Sigmoid colon (tissue), 7 donors: ENCODE results near the gene CISD1. TPM values are rescaled to one million over a fixed set of nuclear protein-coding genes. Genes with fewer than 3 reads are reported as not detected.

Experiments used
- DNase-seq: peaks from one replicate; pipeline ENCODE4 v3.0.0-alpha.2; 2019
- H3K27ac ChIP-seq, 4 donors: fragments of 200-600 bp; sonication (generic); one replicate each; pipeline ENCODE4 v1.5.1; 2016 to 2019; ENCODE audit warnings: mild to moderate bottlenecking in 1 of 4
- H3K27me3 ChIP-seq, 3 donors: fragments of 200-600 bp; sonication (generic); one replicate each; pipeline ENCODE4 v1.5.1; 2019; ENCODE audit warnings: mild to moderate bottlenecking in 1 of 3
- H3K36me3 ChIP-seq, 4 donors: fragments of 200-600 bp; sonication (generic); one replicate each; pipeline ENCODE4 v1.5.1; 2016 to 2019
- H3K4me1 ChIP-seq, 4 donors: fragments of 200-600 bp; sonication (generic); one replicate each; pipeline ENCODE4 v1.5.1; 2017 to 2019
- H3K4me3 ChIP-seq, 4 donors: fragments of 200-600 bp; sonication (generic); one replicate each; pipeline ENCODE4 v1.5.1; 2017 to 2019; ENCODE audit warnings: mild to moderate bottlenecking in 2 of 4, moderate library complexity in 1 of 4
- H3K9me3 ChIP-seq, 4 donors: fragments of 200-600 bp in 3 of 4; sonication (generic) in 3 of 4; one replicate each; pipeline versions ENCODE4 v1.5.1 to v1.6.1; 2013 to 2019
- EP300 ChIP-seq, 4 donors: sonication (generic); formaldehyde crosslinking; IDR thresholded peaks; one replicate each; pipeline ENCODE4 v1.6.1; 2017; ENCODE audit warnings: antibody characterized with exemption in 4 of 4
- POLR2A ChIP-seq, 2 donors: fragments of 450-650 bp; IDR thresholded peaks; one replicate each; pipeline ENCODE4 v1.6.1; 2016; ENCODE audit warnings: antibody characterized with exemption in 2 of 2, mild to moderate bottlenecking in 2 of 2, moderate library complexity in 2 of 2
- POLR2AphosphoS5 ChIP-seq, 4 donors: sonication (generic); formaldehyde crosslinking; IDR thresholded peaks; one replicate each; pipeline ENCODE4 v1.6.1; 2017; ENCODE audit warnings: antibody characterized with exemption in 4 of 4
- whole genome bisulfite sequencing, 2 donors: extraction: QIAGEN DNeasy Blood & Tissue Kit; methylation state at CpG; one replicate each; pipeline ENCODE4 v1.1.7; 2013; 5-methylcytosine and 5-hydroxymethylcytosine counted together
- intact Hi-C: fragments of 100-400 bp; cut with DNase I; formaldehyde crosslinking; loops from one replicate; pipeline ENCODE4 v1.15.1; 2023
- polyA plus RNA-seq, 3 donors: library from polyadenylated mRNA; stranded (reverse); fragments of 200-250 nt; gene quantifications; one replicate each; pipeline ENCODE4 v1.2.3, GENCODE V29; 2013
- total RNA-seq, 4 donors: library from RNA; depleted of rRNA; stranded (reverse); fragments of >200 nt; gene quantifications; one replicate each; pipeline ENCODE4 v1.1.0, GENCODE V29; 2016
- TF ChIP-seq, protein P1 (sequence below), 4 experiments: fragments of 450-650 bp in 3 of 4; fragments of 200-600 bp in 1 of 4; IDR thresholded peaks; one replicate each; pipeline ENCODE4 v1.5.1; 2016 to 2019; ENCODE audit warnings: antibody characterized with exemption in 4 of 4, mild to moderate bottlenecking in 3 of 4, moderate library complexity in 2 of 4
- donor health status: healthy with polysubstance abuse.
- donor health status: Bipolar disorder and iron deficiency.
- donor health status: healthy.

Gene CISD1
- total and polyA plus RNA-seq, 7 donors: 22.1 to 56.6 (median 31.2) TPM

GRCh38 chr10:58266003-58266825 lies 2.7 kb upstream of the CISD1 start:
- intact Hi-C loops: loop anchor here (10.0 kb wide), 1 partner anchor 119 kb away; the partner anchor contains the start of gene TFAM
- 1 to 4% methylated on average over 14 of the region's 14 CpGs for WGBS, 2 donors

GRCh38 chr10:58266826-58267712 lies 1.9 kb upstream of the CISD1 start:
- 0 to 1% methylated on average over 53 of the region's 53 CpGs for WGBS, 2 donors
- no peaks in the 10 kb centered on the region for H3K9me3 ChIP-seq
- intact Hi-C loops: loop anchor here (10.0 kb wide), 1 partner anchor 118 kb away; the partner anchor contains the start of gene TFAM
- H3K4me3 ChIP-seq: peak overlapping the region; percentile 71 to 85 (median 82)
- no peaks in the 10 kb centered on the region for H3K36me3 ChIP-seq
- peaks cover 0 to 30% (median 22%) of the 10 kb centered on the region in 4 donors for H3K4me1 ChIP-seq
- TF ChIP-seq POLR2A (IDR thresholded peaks at IDR 0.05) (no peak), POLR2AphosphoS5 (IDR thresholded peaks at IDR 0.05) (peak in 3 of 4 donors; percentile 6 to 67 (median 58)), EP300 (IDR thresholded peaks at IDR 0.05) (no peak)
- peak overlapping the region; percentile 96 to 99 (median 98) for H3K27ac ChIP-seq
- DNase-seq: peak; percentile 85
- H3K27me3 ChIP-seq: no peaks in the 10 kb centered on the region

More at GRCh38 chr10:58266003-58266825, 2.7 kb upstream of the CISD1 start:
- Histone ChIP-seq H3K27ac (peak overlapping the region; percentile 96 to 99 (median 98)), H3K27me3 (no peaks in the 10 kb centered on the region), H3K4me1 (peaks cover 0 to 30% (median 22%) of the 10 kb centered on the region in 4 donors), H3K4me3 (peak overlapping the region; percentile 71 to 85 (median 82)), H3K36me3 (no peaks in the 10 kb centered on the region), H3K9me3 (no peaks in the 10 kb centered on the region)
- no peak for DNase-seq
- TF ChIP-seq, protein P1, sequence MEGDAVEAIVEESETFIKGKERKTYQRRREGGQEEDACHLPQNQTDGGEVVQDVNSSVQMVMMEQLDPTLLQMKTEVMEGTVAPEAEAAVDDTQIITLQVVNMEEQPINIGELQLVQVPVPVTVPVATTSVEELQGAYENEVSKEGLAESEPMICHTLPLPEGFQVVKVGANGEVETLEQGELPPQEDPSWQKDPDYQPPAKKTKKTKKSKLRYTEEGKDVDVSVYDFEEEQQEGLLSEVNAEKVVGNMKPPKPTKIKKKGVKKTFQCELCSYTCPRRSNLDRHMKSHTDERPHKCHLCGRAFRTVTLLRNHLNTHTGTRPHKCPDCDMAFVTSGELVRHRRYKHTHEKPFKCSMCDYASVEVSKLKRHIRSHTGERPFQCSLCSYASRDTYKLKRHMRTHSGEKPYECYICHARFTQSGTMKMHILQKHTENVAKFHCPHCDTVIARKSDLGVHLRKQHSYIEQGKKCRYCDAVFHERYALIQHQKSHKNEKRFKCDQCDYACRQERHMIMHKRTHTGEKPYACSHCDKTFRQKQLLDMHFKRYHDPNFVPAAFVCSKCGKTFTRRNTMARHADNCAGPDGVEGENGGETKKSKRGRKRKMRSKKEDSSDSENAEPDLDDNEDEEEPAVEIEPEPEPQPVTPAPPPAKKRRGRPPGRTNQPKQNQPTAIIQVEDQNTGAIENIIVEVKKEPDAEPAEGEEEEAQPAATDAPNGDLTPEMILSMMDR (IDR thresholded peaks at IDR 0.05): no peak
- TF ChIP-seq EP300 (IDR thresholded peaks at IDR 0.05): no peak
- peak in 1 of 4 donors; percentile 66 for TF ChIP-seq POLR2AphosphoS5 (IDR thresholded peaks at IDR 0.05)
- no peak for TF ChIP-seq POLR2A (IDR thresholded peaks at IDR 0.05)

DNA sequence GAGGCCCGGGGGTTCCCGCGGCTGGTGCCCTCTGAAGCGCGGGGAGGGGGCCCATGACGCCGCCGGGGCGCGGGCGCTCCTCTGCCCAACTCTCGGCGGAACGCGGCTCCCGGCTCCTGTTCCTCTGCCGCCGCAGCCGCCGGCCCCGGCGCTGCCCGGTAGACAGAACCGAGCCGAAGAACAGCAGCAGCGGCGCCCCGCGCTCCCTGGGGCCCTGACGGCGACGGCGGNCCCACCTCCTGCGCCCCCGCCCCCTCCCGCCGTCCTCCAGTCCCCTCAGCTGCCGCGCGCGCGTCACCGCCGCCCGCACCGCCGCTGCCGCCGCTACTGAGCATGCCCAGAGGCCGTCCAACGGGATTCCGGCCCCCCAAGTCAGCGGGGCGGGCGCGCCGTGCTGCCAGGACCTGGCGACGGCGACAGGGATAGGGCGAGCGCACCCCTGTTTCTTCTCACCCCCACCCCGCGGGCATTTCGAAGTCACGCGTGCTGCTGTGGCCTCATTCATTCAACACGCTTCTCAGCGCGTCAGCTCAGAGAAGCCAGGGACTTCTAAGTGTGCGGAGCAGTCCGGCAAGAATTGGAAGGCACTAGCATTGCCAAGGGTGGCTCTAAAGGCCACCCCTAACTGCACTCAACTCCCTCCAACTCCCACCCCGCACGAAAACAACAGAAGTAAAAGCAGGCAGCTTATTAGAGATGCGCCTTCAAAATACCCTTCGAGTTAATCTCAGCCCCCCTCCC lies 1.1 kb upstream of the CISD1 start, which contains the start of gene IPMK:
Gene IPMK (minus strand): TSS at position 182 of the 741 bp plus-strand sequence. CDS start 283 bp downstream, outside the sequence.
- H3K4me1 ChIP-seq: peaks cover 0 to 30% (median 22%) of the 10 kb centered on the region in 4 donors
- H3K4me3 ChIP-seq: peak within 1 kb of the TSS; percentile 71 to 85 (median 82)
- H3K36me3 ChIP-seq: no peaks in the 10 kb centered on the region
- 0 to 1% methylated on average over 76 of the region's 76 CpGs for WGBS, 2 donors
- TF ChIP-seq EP300 (IDR thresholded peaks at IDR 0.05) (peak in 1 of 4 donors; percentile 6), POLR2A (IDR thresholded peaks at IDR 0.05) (peak; percentile 2 to 45), POLR2AphosphoS5 (IDR thresholded peaks at IDR 0.05) (peak; percentile 75 to 91 (median 85))
- TF ChIP-seq, protein P1 (IDR thresholded peaks at IDR 0.05): no peak
- DNase-seq: peak; percentile 97
- intact Hi-C loops: loop anchor here (10.0 kb wide), 1 partner anchor 117 kb away; the partner anchor contains the start of gene TFAM
- H3K9me3 ChIP-seq: no peaks in the 10 kb centered on the region
- H3K27ac ChIP-seq: peak within 1 kb of the TSS; percentile 96 to 99 (median 98)
- H3K27me3 ChIP-seq: no peaks in the 10 kb centered on the region

DNA sequence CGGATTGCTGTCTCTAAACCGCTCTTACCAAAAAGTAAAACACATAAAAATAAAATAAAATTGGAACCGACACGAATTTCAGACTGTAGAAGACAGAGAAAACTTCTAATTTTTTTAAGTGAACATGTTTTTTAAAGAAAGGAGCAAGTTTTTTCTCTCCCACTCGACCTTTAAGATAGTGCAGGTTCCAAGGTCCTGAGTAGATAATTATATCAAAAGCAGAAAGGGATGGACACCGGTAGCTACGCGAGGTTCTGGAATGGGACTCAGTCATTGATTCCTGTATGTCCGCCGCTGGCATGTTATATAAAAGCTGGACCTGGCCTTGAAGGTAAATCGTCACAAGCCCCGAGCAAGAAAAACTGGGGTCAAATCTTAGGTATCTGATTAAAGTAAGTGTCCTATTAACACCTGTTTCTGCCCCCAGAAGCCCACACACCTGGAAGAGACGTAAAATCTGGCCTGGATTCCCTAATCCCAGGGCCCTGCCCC lies 462 bp upstream of the CISD1 start:
- DNase-seq: peak; percentile 67
- Histone ChIP-seq H3K4me3 (peak overlapping the region; percentile 71 to 85 (median 82)), H3K9me3 (no peaks in the 10 kb centered on the region), H3K4me1 (peaks cover 0 to 30% (median 22%) of the 10 kb centered on the region in 4 donors), H3K36me3 (no peaks in the 10 kb centered on the region), H3K27ac (peak overlapping the region; percentile 96 to 99 (median 98)), H3K27me3 (no peaks in the 10 kb centered on the region)
- intact Hi-C loops: loop anchor here (10.0 kb wide), 1 partner anchor 116 kb away; the partner anchor contains the start of gene TFAM
- TF ChIP-seq EP300 (IDR thresholded peaks at IDR 0.05): no peak
- TF ChIP-seq POLR2A (IDR thresholded peaks at IDR 0.05): no peak
- no peak for TF ChIP-seq POLR2AphosphoS5 (IDR thresholded peaks at IDR 0.05)
- TF ChIP-seq, protein P1 (IDR thresholded peaks at IDR 0.05): no peak
- WGBS, 2 donors: 0 to 1% methylated on average over 13 of the region's 13 CpGs
